HL-60 (cell line): ENCODE results near the gene MUC20.

Experiments used
- CTCF ChIP-seq: IDR thresholded peaks from one replicate; pipeline ENCODE4 v1.5.1; 2011; ENCODE audit warnings: low read length, control low read depth, inconsistent platforms; ENCODE audit not compliant: insufficient read depth
- POLR2AphosphoS5 ChIP-seq: IDR thresholded peaks from 2 replicates; pipeline ENCODE4 v1.6.1; 2012; ENCODE audit warnings: low read depth

GRCh38 chr3:195690951-195691350, 29.8 kb upstream of the MUC20 start:
- TF ChIP-seq CTCF (no peak), POLR2AphosphoS5 (no peak)
